ENCODE results near the gene PTPRG.

The PTPRG gene

GRCh38 chr3:61563313-61564271, 2.2 kb downstream of the PTPRG start:
- no peak for FAIRE-seq

GRCh38 chr3:61564395-61565059, 3.2 kb downstream of the PTPRG start:
- FAIRE-seq, result no peak

DNA sequence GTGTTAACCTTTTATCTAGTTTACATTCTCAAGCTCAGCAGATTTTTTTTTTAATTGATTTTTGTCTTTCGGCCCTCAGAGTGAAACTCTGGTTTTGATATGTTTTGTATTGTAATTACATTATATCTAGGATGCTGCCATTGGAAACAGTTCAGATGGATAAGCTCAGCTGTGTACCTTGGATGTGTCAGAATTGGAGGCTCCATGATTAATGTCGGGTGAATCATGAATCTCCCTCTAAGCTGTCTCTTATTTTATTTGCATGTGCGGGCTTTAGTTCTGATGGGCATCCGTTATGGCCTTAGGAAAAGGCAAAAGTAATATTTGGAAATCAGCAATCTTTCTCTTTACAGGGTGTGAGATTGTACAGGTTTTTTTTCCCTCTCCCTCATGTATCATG, 4.2 kb downstream of the PTPRG start:
- no peak for FAIRE-seq

DNA sequence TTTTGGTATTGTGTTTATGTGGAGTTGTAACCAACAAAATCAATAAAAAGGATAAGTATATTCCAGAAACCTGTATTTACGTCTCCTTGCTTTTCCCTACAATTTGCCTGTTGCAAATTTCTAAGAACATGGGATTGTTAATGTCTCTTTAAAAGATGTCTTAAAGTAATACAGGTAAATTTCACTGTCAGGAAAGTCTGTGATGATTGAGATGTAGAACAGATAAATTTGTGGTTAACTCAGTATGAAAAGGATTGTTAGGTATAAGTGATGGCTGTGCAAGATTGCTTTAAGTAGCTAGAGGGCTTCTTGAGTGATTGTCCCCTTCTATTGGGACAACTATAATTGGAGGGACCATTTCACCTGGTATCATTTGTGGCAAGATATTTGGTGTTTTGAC, 6.8 kb downstream of the PTPRG start:
- FAIRE-seq, result no peak

DNA sequence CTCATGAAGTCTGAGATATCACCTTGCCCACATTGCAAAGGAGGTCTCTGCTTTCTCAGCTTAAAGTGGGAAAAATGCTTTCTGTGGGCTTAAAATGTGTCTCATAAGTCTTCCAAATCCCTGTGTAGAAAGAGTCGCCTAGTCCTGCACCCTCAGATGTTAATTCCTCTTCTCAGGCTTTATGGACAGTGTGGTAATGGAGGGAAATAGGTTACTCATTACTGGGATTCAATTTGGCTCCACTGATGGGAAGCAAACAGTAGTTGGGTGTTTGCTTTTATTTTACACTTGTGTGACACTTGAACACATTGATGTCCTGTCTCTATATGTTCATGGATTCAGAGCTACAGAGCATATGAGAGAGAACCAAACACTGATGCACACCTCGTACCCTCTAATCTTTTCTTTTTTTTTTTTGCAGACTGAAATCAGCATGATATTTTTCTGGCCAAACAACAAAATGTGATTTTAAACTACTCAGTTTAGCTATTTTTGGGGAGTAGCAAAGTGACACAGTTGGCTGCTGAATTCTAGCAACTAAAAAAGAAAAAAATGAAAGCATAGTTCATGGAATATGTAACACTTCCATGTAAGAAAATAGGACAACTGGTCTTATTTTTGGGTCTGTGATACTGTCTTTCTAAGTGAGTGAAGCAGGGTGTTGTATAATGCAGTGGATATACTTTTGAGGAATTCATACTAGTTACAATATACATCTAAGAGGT, 8.6 kb downstream of the PTPRG start:
- no peak for FAIRE-seq

DNA sequence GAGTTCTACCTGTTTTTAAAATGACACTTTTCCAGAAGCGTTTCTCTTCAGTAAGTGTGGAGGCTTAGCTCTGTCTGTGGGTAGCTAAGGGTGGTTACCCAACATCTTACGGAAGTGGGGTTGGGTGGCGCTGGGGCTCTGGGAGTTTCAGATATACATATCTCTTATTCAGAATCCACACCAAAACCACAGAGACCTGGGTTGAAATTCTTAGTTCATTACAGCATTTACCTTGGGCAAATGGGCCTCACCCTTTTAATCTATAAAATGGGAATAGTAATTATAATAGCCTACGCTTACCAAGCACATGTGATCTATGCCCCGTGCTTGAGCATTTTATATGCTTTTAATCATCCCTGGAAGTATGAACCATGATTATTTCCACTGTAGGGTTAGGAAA, 9.4 kb downstream of the PTPRG start:
- no peak for FAIRE-seq

DNA sequence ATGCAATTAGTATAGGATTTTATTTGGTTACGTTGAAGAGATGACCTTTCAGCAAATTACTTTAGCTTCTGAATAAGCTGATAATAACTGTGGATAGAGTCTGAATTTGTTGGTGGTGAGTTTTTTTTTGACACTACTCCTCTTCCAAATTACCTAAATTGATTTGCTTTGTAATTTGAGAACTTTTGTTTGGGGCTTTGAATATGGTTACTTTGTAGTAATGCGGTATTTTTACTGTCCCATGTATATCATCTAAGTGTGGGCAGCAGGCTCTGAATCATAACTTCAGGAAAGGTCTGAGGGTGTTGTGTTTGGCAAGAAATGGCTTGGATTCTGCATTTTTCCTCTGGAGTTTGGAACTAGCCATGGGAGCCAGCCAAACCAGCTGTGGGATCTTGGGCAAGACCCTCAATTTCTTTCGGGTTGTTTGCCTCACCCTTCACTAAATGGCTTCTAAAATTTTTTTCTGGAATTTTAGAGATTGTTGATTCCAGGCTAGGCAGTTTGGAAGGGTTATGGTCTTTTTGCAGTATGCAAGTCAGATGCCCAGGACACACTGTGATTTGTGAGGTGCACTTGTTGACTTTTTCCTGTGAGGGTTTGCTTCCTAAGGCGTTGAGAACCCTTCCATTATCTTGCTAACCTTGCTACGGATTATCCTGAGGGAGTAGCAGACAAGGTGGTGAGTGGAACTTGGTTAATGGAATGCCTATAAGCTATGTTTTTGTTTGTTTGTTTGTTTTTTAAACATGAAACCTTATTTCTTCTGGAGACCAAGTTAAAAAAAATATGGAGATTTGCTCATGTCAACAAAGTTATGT, 10.4 kb downstream of the PTPRG start:
- FAIRE-seq, result no peak

- FAIRE-seq, result no peak
Measured at GRCh38 chr3:61572879-61573278, 11.5 kb downstream of the PTPRG start.

GRCh38 chr3:61573441-61573840, 12.1 kb downstream of the PTPRG start:
- no peak for FAIRE-seq

- FAIRE-seq, result no peak
Measured at GRCh38 chr3:61574854-61575253, 13.5 kb downstream of the PTPRG start.

DNA sequence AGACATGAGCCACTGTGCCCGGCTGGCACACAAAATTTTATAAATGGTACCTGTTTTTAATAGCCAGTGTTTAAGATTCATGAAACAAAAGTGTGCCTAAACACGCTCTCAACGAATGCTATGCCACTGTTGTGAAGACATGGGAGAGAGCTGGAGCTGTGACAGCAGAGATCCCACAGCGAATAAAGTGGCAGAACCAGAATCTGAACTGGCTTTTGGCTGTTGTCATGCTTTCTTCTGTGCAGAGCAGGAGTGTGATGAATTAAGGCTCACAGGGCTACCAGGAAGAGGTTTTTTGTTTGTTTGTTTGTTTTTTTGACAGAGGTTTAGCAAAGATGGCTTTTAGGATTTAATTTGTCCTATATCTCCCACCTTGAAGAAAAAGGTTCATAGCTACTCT, 14.5 kb downstream of the PTPRG start:
- FAIRE-seq, result no peak

- FAIRE-seq, result no peak
Measured at GRCh38 chr3:61577760-61578159, 16.4 kb downstream of the PTPRG start.

DNA sequence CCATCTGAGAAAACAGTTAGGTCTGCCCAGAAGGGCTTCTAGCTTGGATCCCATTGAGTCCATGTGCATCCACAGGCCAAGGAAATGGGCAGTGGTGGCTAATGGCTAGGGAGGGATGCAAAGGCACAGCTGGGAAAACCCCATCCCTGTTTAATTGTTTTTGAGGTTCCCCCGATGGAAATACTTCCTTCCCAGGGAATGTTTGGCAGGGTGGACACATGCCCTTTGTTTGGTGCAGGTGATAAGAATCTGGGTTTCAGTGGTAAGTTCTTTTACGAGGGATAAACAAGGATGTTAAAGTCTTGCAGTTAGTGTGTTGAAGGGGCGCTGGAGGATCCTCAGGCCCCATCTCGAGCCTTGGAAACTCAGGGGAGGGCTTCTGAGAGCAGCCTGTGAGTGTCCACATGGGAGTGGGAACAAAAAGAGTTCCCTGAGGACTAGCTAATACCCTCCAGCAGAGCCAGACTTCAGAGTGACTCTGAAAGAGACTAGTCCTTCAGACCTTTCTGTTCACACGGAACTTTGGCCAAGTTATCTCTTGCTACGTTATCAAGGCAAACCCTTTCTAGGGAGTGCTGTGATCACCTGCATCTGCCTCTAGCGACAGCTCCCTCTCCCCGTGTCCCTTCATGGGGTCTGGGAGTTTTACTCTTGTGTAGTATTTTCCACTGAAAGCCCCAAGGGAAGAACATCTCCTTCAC, 17.4 kb downstream of the PTPRG start:
- FAIRE-seq, result no peak

- FAIRE-seq, result no peak
Measured at GRCh38 chr3:61579685-61580084, 18.3 kb downstream of the PTPRG start.

DNA sequence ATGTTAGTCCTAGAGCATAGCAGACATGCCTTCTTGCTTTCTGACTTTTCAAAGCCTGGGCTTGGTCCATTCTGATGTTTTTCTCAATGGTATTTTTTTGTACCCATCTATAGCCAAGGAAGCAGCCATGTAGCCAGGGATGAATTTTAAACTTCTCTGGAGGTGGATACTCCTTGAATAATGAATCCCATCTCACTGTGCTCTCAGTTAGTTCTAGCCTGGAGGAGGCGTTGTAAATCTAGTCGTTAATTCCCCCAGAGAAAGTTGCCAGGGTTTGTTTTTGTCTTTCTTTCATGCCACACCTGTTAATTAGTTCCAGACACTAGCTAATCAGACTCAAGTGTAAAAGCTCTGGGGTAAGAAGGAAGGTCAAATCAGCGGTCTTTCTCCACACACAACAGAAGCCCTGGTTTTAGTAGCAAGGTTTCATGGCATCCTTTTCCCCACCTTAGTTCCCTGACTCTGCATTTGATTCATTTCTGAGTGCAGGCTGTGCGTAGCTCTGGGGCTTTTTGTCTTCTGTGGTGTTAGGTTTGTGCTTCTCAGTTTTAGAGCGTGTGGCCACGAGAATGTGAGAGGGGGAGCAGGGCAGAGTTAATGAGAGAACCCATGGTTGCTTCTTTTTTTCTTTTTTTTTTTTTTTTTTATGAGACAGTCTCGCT, 19.7 kb downstream of the PTPRG start:
- FAIRE-seq, result no peak

DNA sequence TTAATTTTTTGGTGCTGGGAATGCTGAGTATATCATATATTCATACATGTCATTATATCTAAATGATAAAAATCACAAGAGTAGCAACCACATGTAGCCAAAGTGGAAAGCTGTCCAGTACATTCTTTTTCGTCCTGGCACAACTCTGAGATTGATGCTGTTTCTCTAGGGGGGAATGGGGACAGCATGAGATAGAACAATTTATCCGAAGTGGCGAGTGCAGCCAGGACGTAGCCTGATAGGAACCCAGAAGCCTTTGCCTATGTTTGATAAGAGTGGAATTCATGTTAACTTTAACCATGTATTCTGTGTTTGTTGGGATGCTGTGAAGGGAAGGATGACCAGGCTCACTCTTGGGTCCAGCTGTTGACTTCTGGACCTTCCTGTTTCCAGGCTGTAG, 20.9 kb downstream of the PTPRG start:
- no peak for FAIRE-seq

GRCh38 chr3:61582846-61583245, 21.5 kb downstream of the PTPRG start:
- no peak for FAIRE-seq

- no peak for FAIRE-seq
Measured at GRCh38 chr3:61583890-61584875, 22.8 kb downstream of the PTPRG start.

DNA sequence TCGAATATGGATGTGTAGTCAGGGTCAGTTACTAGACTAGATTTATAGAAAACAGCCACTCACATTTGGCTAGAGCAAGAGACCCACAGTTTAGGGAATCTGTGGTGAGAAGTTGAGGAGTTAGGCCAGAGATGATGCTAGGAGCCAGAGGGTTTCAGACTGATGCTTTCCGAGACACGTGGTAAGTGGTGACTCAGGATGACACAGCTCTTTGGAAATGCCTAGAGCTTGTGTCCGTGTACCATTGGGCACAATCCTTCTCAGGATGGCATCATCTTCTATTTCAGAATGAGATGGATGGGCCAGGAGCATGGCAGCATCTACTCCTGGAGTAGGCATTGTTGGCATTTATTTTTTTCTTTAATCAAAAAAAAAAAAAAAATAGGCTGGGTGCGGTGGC, 28.5 kb downstream of the PTPRG start:
- FAIRE-seq, result no peak

- FAIRE-seq, result no peak
Measured at GRCh38 chr3:61591300-61591699, 29.9 kb downstream of the PTPRG start.

All from islet of Langerhans (tissue), 1 donor.